ENCODE results near the gene PPP1R11.

DNA sequence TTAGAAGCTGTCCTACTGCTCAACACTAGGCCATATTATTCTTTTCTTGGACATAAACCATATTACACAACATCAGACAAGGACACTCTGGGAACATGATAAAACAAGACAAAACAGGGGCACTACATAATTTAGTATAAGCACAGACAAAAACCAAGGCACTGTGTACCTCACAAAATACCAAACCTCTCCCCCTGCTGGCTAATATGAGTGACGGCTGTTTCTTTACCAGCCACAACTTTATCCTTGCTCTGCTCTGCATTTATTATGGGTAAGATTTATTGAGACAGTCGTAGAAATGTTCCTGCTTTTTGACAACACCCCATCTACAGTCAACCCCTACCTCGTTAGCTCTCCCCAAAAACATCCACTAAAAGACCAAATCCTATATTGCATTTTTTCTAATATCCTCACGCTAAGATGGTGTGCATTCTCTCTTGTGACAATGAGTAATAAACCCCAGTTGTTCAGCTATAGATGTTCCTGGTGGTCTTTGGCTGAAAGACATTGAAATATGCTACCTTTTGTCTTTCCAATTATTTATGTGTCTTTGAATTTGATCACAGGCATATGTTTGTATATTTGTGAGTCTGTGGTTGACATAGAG is 29.7 kb upstream of the PPP1R11 start:
- TF ChIP-seq CTCF (IDR thresholded peaks at IDR 0.05) (no peak), POLR2A (IDR thresholded peaks at IDR 0.05) (no peak)
